Activated naive CD4-positive, alpha-beta T cell treated with anti-CD3 and anti-CD28 coated beads, Interleukin-2, amount 50 U/mL, for 16 hours (primary cell): ENCODE data around the gene AMOTL2.

Experiments
- DNase-seq: peaks from one replicate; pipeline ENCODE4 v3.0.0-alpha.2; 2020

Gene AMOTL2

GRCh38 chr3:134330883-134331810, 43.1 kb downstream of the AMOTL2 start:
- no peak for DNase-seq

- no peak for DNase-seq
These were observed 45.4 kb downstream of the AMOTL2 start for GRCh38 chr3:134328846-134329245.

- no peak for DNase-seq
These were observed 46.1 kb downstream of the AMOTL2 start for GRCh38 chr3:134328147-134328591.

- DNase-seq, result no peak
These were observed 46.7 kb downstream of the AMOTL2 start for GRCh38 chr3:134327594-134327975.

GRCh38 chr3:134326760-134327593, 47.3 kb downstream of the AMOTL2 start:
- no peak for DNase-seq

- no peak for DNase-seq
These were observed 48.1 kb downstream of the AMOTL2 start for GRCh38 chr3:134326126-134326525.

GRCh38 chr3:134325706-134326105, 48.5 kb downstream of the AMOTL2 start:
- DNase-seq, result no peak

- DNase-seq, result no peak
These were observed 49.1 kb downstream of the AMOTL2 start for GRCh38 chr3:134325061-134325705.

- no peak for DNase-seq
These were observed 50.0 kb downstream of the AMOTL2 start for GRCh38 chr3:134323966-134324962.

GRCh38 chr3:134322286-134322685, 52.0 kb downstream of the AMOTL2 start:
- no peak for DNase-seq

GRCh38 chr3:134320749-134321148, 53.5 kb downstream of the AMOTL2 start:
- DNase-seq, result no peak

GRCh38 chr3:134319931-134320330, 54.3 kb downstream of the AMOTL2 start:
- DNase-seq, result no peak

- DNase-seq, result no peak
These were observed 56.1 kb downstream of the AMOTL2 start for GRCh38 chr3:134318166-134318565.

- no peak for DNase-seq
These were observed 56.9 kb downstream of the AMOTL2 start for GRCh38 chr3:134317106-134317947.

- DNase-seq, result no peak
These were observed 58.8 kb downstream of the AMOTL2 start for GRCh38 chr3:134315286-134316106.

- no peak for DNase-seq
These were observed 59.5 kb downstream of the AMOTL2 start for GRCh38 chr3:134314588-134315285.

GRCh38 chr3:134313847-134314587, 60.2 kb downstream of the AMOTL2 start:
- no peak for DNase-seq
